HFFc6 (cell line): ENCODE data around the gene ASTN2. TPM values are rescaled to one million over a fixed set of nuclear protein-coding genes. Genes with fewer than 3 reads are reported as not detected.

Experiments used
- DNase-seq: peaks from one replicate; pipeline ENCODE4 v3.0.0-alpha.2; 2018
- H3K27ac Mint-ChIP-seq: 2 replicates; pipeline ENCODE4 v1.8.0; 2020; ENCODE audit warnings: mild to moderate bottlenecking, mixed read lengths
- H3K27me3 Mint-ChIP-seq: 2 replicates; pipeline ENCODE4 v1.8.0; 2021; ENCODE audit warnings: mild to moderate bottlenecking, moderate library complexity, mixed read lengths; ENCODE audit not compliant: insufficient read depth
- H3K36me3 Mint-ChIP-seq: 2 replicates; pipeline ENCODE4 v1.8.0; 2021; ENCODE audit warnings: low read depth, mixed read lengths
- H3K4me1 Mint-ChIP-seq: 2 replicates; pipeline ENCODE4 v1.8.0; 2020; ENCODE audit warnings: low read depth, mixed read lengths
- H3K4me3 Mint-ChIP-seq: 2 replicates; pipeline ENCODE4 v1.8.0; 2020; ENCODE audit warnings: mild to moderate bottlenecking, moderate library complexity, mixed read lengths
- H3K9me3 Mint-ChIP-seq: 2 replicates; pipeline ENCODE4 v1.8.0; 2020; ENCODE audit warnings: mild to moderate bottlenecking, mixed read lengths
- total RNA-seq, 6 experiments: library from RNA; stranded (reverse); fragmentation: NEBNext Ultra II Directional; extraction: Animal tissue kit (Norgen Biotek cat#: 25700); gene quantifications; 2 replicates in 1 of 6; 3 replicates in 5 of 6; pipeline ENCODE4 v1.2.3, GENCODE V29; 2021
- TF ChIP-seq, protein P1 (sequence below): fragments of 200-600 bp; sonication (generic); IDR thresholded peaks from 2 replicates; pipeline ENCODE4 v1.5.0; 2021; ENCODE audit warnings: antibody characterized with exemption, mild to moderate bottlenecking

The ASTN2 gene
- total RNA-seq, 6 experiments from 2014 or later = 7.3 to 9.7 (median 8.3) TPM

DNA sequence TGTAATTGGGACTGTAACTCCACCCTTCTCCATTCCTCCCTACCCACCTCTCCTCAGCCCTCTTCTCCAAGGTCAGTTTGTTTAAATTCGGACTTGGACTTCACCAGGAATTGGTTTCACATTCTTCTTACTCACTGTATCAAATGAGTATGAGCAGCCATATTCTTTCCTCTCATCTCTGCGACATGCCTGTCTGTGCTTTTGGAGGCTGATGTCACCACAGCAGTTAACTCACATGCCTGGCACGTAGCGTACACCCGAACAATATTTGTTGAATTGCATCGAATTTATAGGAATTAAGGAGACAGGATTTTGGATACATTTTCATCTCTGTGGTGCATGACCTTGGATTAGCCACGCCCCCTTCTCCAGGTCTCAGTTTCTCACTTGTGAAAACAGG lies 291.1 kb downstream of the ASTN2 start:
- TF ChIP-seq, protein P1, sequence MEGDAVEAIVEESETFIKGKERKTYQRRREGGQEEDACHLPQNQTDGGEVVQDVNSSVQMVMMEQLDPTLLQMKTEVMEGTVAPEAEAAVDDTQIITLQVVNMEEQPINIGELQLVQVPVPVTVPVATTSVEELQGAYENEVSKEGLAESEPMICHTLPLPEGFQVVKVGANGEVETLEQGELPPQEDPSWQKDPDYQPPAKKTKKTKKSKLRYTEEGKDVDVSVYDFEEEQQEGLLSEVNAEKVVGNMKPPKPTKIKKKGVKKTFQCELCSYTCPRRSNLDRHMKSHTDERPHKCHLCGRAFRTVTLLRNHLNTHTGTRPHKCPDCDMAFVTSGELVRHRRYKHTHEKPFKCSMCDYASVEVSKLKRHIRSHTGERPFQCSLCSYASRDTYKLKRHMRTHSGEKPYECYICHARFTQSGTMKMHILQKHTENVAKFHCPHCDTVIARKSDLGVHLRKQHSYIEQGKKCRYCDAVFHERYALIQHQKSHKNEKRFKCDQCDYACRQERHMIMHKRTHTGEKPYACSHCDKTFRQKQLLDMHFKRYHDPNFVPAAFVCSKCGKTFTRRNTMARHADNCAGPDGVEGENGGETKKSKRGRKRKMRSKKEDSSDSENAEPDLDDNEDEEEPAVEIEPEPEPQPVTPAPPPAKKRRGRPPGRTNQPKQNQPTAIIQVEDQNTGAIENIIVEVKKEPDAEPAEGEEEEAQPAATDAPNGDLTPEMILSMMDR = no peak
- Mint-ChIP-seq H3K27me3 (no peaks in the 10 kb centered on the region), H3K27ac (no peak overlapping the region), H3K4me3 (no peak overlapping the region), H3K9me3 (peaks cover 20% of the 10 kb centered on the region), H3K4me1 (no peaks in the 10 kb centered on the region), H3K36me3 (no peaks in the 10 kb centered on the region)
- no peak for DNase-seq

DNA sequence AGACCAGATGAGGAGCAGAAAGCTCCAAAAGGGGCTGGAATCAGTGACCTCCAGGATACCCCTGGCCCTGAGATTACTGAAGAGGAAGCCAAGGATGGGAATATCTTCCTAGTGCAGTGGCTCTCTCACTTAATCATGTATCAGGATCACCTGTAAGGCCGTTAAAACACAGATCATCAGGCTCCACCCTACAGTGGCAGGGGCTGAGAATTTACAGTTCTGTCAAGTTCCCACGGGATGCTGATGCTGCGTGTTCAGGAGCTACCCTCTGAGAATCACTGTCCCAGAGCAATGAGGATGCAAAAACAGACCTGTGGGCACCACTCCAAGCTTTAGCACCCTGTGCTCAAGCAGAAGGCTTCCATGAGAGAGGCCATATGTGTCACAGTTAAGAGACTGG lies 291.9 kb downstream of the ASTN2 start:
- no peaks in the 10 kb centered on the region for H3K36me3 Mint-ChIP-seq
- H3K9me3 Mint-ChIP-seq = peaks cover 22% of the 10 kb centered on the region
- H3K4me3 Mint-ChIP-seq = no peak overlapping the region
- no peak overlapping the region for H3K27ac Mint-ChIP-seq
- DNase-seq = no peak
- H3K4me1 Mint-ChIP-seq = no peaks in the 10 kb centered on the region
- no peaks in the 10 kb centered on the region; the same call in 1 of the 2 replicates for H3K27me3 Mint-ChIP-seq
- TF ChIP-seq, protein P1 = no peak

DNA sequence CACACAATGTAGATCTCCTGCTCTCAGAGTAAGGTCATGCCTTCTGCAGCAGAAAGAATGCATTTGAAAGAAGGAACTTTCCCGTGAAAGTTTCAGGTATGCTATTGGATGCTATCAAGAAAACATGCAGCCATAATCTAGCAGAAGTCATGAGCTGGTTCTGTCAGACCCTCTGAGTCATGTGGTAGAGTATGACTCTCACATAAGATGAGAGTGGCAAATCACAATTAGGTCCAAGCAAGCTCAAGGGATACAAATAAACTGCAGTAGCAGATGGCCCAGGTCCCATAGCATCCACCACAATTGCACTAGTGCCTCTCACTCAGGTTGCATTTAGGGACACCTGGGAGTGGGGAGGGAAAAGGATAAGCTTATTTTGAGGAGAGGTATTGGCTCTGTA lies 292.8 kb downstream of the ASTN2 start:
- H3K27me3 Mint-ChIP-seq = no peaks in the 10 kb centered on the region; the same call in none of the 2 replicates
- H3K4me1 Mint-ChIP-seq = no peaks in the 10 kb centered on the region
- TF ChIP-seq, protein P1 = no peak

DNA sequence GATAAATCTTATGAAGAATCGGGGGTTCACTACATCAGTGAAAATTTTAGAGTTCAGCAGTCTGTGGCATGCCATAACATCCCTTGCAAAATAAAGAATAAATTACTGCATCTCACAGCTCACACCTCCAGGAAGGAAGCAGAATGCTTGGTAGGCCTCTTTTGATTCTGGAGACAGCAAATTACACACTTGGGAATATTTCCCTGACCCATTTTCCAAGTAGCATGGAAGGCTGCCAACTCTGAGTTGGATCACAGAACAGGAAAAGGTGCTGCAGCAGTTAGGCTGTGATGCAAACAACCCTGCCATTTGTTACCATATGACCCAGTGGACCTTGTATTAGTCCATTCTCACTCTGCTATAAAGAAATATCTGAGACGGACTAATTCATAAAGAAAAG lies 293.5 kb downstream of the ASTN2 start:
- TF ChIP-seq, protein P1 = no peak
- Mint-ChIP-seq H3K27me3 (no peaks in the 10 kb centered on the region; the same call in none of the 2 replicates), H3K9me3 (peaks cover 13% of the 10 kb centered on the region), H3K4me3 (no peak overlapping the region), H3K36me3 (no peaks in the 10 kb centered on the region), H3K27ac (no peak overlapping the region), H3K4me1 (no peaks in the 10 kb centered on the region)
- no peak for DNase-seq

More for the DNA sequence above, 292.8 kb downstream of the ASTN2 start:
- no peaks in the 10 kb centered on the region for H3K36me3 Mint-ChIP-seq
- DNase-seq = no peak
- H3K27ac Mint-ChIP-seq = no peak overlapping the region
- no peak overlapping the region for H3K4me3 Mint-ChIP-seq
- H3K9me3 Mint-ChIP-seq = peaks cover 19% of the 10 kb centered on the region

DNA sequence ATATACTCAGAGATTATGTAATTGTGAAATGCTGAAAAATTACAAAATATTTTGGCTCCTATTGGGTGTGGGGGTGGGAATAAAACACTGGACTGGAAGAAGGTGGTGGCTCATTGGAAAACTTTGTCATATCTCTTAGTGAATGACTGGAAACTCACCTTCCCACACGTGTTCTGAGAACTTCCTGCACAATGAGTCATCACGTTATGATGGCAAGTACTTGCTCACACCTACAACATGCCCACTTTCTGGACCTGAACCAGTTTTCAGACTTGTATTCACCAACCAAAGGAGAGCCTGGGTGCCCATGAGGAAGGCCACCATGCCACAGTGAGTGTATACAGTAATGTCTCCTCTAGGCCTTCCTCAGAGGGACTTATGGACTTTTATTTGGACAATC lies 294.8 kb downstream of the ASTN2 start:
- DNase-seq = no peak
- no peaks in the 10 kb centered on the region for H3K36me3 Mint-ChIP-seq
- peaks cover 18% of the 10 kb centered on the region for H3K9me3 Mint-ChIP-seq
- no peak overlapping the region for H3K27ac Mint-ChIP-seq
- no peaks in the 10 kb centered on the region for H3K4me1 Mint-ChIP-seq
- TF ChIP-seq, protein P1 = no peak
- no peak overlapping the region for H3K4me3 Mint-ChIP-seq
- no peaks in the 10 kb centered on the region; the same call in none of the 2 replicates for H3K27me3 Mint-ChIP-seq

DNA sequence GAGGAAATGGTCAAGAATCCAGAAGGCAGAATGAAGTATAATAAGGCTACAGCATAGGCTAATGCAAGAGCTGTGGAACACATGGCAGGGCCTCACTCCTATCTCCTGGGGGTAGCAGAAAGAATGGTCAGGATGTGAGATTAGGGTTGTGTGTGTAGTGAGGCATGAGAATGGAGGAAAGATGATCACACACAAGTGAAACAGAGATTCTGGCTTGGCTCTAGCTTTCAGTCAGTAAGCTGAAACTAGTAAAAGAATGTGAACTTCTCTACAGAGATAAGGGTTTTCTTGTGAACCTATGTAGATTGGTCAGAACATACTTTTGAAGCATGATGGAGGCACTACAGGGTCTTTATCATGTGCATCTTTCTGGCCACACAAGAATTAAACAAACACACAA lies 298.8 kb downstream of the ASTN2 start:
- Mint-ChIP-seq H3K27ac (no peak overlapping the region), H3K4me3 (no peak overlapping the region), H3K4me1 (no peaks in the 10 kb centered on the region), H3K9me3 (peaks cover 16% of the 10 kb centered on the region), H3K36me3 (no peaks in the 10 kb centered on the region), H3K27me3 (no peaks in the 10 kb centered on the region; the same call in none of the 2 replicates)
- TF ChIP-seq, protein P1 = no peak
- DNase-seq = no peak
